ENCODE results near the gene EDRF1. TPM values are rescaled to one million over a fixed set of nuclear protein-coding genes. Genes with fewer than 3 reads are reported as not detected.
"Not testable (repeated sequence)": the region's sequence is repeated elsewhere in the genome, so short reads cannot be mapped to it uniquely, and the experiment has no call there.

EDRF1 gene
- total RNA-seq, 1 donor from 2014 or later = 10.1 TPM

GRCh38 chr10:125699562-125700143 lies 19.9 kb upstream of the EDRF1 start:
- ATAC-seq (ENCODE audit: poor library complexity) = no peak
- intact Hi-C loops (cut with DNase I) = no loop called here
- DNase-seq = no peak

GRCh38 chr10:125700355-125700911 lies 19.1 kb upstream of the EDRF1 start:
- DNase-seq (no peak), ATAC-seq (ENCODE audit: poor library complexity) (no peak)
- intact Hi-C loops (cut with DNase I) = no loop called here

- ATAC-seq (ENCODE audit: poor library complexity) = no peak
- intact Hi-C loops (cut with DNase I) = no loop called here
- no peak for DNase-seq
Observed at GRCh38 chr10:125707541-125708468, 11.7 kb upstream of the EDRF1 start.

GRCh38 chr10:125708971-125709503 lies 10.5 kb upstream of the EDRF1 start:
- DNase-seq (no peak), ATAC-seq (ENCODE audit: poor library complexity) (no peak)
- intact Hi-C loops (cut with DNase I) = no loop called here

GRCh38 chr10:125709553-125710474 lies 9.7 kb upstream of the EDRF1 start:
- ATAC-seq (ENCODE audit: poor library complexity) (peak; percentile 43), DNase-seq (no peak)
- intact Hi-C loops (cut with DNase I) = no loop called here

GRCh38 chr10:125711110-125711750 lies 8.3 kb upstream of the EDRF1 start:
- intact Hi-C loops (cut with DNase I) = no loop called here
- DNase-seq (no peak), ATAC-seq (ENCODE audit: poor library complexity) (no peak)

GRCh38 chr10:125714728-125715127 lies 4.8 kb upstream of the EDRF1 start:
- intact Hi-C loops (cut with DNase I); ATAC-seq (ENCODE audit: poor library complexity); DNase-seq: not testable (repeated sequence)

GRCh38 chr10:125720002-125720382 lies 483 bp downstream of the EDRF1 start:
- DNase-seq = no peak
- intact Hi-C loops (cut with DNase I) = no loop called here
- ATAC-seq (ENCODE audit: poor library complexity) = no peak

GRCh38 chr10:125721035-125721434 lies 1.5 kb downstream of the EDRF1 start:
- intact Hi-C loops (cut with DNase I) = no loop called here
- no peak for ATAC-seq (ENCODE audit: poor library complexity)
- DNase-seq = no peak

- DNase-seq (no peak), ATAC-seq (ENCODE audit: poor library complexity) (no peak)
- intact Hi-C loops (cut with DNase I) = no loop called here
Observed at GRCh38 chr10:125722811-125723210, 3.3 kb downstream of the EDRF1 start.

GRCh38 chr10:125726914-125727313 lies 7.4 kb downstream of the EDRF1 start:
- intact Hi-C loops (cut with DNase I) = no loop called here
- ATAC-seq (ENCODE audit: poor library complexity) (no peak), DNase-seq (no peak)

- intact Hi-C loops (cut with DNase I) = no loop called here
- DNase-seq (no peak), ATAC-seq (ENCODE audit: poor library complexity) (no peak)
Observed at GRCh38 chr10:125727436-125727835, 7.9 kb downstream of the EDRF1 start.

GRCh38 chr10:125734148-125734547 lies 14.6 kb downstream of the EDRF1 start:
- intact Hi-C loops (cut with DNase I) = loop anchor here (10.0 kb wide), 1 partner anchor 91 kb away; the partner anchor contains the start of genes BCCIP and UROS
- ATAC-seq (ENCODE audit: poor library complexity) (no peak), DNase-seq (no peak)

- intact Hi-C loops (cut with DNase I) = loop anchor here (10.0 kb wide), 1 partner anchor 90 kb away; the partner anchor contains the start of genes BCCIP and UROS
- no peak for ATAC-seq (ENCODE audit: poor library complexity)
- DNase-seq = no peak
Observed at GRCh38 chr10:125734823-125735222, 15.3 kb downstream of the EDRF1 start.

GRCh38 chr10:125738206-125738605 lies 18.7 kb downstream of the EDRF1 start:
- no peak for DNase-seq
- ATAC-seq (ENCODE audit: poor library complexity) = no peak
- intact Hi-C loops (cut with DNase I) = loop anchor here (10.0 kb wide), 1 partner anchor 87 kb away; the partner anchor contains the start of genes BCCIP and UROS

GRCh38 chr10:125739994-125740679 lies 20.6 kb downstream of the EDRF1 start:
- DNase-seq = no peak
- no peak for ATAC-seq (ENCODE audit: poor library complexity)
- intact Hi-C loops (cut with DNase I) = loop anchor here (10.0 kb wide), 1 partner anchor 85 kb away; the partner anchor contains the start of genes BCCIP and UROS

- ATAC-seq (ENCODE audit: poor library complexity) (no peak), DNase-seq (no peak)
- intact Hi-C loops (cut with DNase I) = no loop called here
Observed at GRCh38 chr10:125742465-125742864, 23.0 kb downstream of the EDRF1 start.
